Measurements from ENCODE around the gene FAM83C. TPM values are rescaled to one million over a fixed set of nuclear protein-coding genes. Genes with fewer than 3 reads are reported as not detected.

FAM83C gene
- total RNA-seq, 4 donors from 2014 or later, result not detected

DNA sequence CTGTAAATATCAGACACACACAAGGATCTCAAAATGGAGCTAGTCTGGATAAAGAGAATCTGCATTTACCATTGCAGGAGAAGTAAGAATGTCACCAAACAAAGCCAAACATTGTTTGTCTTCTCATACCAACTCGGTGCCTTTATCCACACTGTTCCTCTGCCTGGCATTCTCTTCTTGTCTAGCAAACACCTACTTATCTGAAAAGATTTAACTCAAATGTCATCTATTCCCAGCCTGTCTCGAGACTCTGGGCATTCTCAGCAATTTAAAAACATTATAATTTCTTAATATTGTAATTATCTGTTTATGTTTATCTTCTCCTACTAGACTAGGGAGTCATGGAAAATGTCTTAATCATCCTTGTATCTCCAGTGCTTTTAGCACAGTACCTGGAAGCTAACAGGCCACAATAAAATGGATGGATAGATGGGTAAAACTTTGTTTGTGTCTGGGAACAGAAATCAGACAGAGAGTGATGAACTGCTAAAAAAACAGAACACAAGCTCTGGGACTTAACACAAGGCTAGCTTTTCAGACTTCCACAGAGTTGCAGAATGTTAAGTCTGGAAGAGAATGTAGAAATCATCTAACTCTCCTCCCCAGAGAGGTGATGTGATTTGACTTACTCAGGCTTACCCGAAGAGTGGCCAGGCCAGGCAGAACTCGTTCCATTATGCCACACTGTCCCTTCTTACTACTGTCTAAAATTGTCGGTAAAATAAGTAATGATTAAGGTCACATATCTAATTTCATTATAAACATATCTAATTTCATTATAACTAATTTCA is 42.3 kb upstream of the FAM83C start:
- Histone ChIP-seq H3K27ac (replicated peaks in 1 of 4) (peak overlapping the region in 3 of 4 donors; percentile 45 to 64 (median 49)), H3K27me3 (no peaks in the 10 kb centered on the region), H3K36me3 (no peaks in the 10 kb centered on the region), H3K4me3 (no peak overlapping the region), H3K4me1 (peaks cover 11 to 50% (median 46%) of the 10 kb centered on the region in 4 donors), H3K9me3 (no peaks in the 10 kb centered on the region)
- 31% methylated on average over 5 of the region's 5 CpGs for WGBS
- intact Hi-C loops (cut with DNase I), result no loop called here
- TF ChIP-seq POLR2A (IDR thresholded peaks at IDR 0.05; ENCODE audit: low read depth), result no peak
- TF ChIP-seq, protein P1, sequence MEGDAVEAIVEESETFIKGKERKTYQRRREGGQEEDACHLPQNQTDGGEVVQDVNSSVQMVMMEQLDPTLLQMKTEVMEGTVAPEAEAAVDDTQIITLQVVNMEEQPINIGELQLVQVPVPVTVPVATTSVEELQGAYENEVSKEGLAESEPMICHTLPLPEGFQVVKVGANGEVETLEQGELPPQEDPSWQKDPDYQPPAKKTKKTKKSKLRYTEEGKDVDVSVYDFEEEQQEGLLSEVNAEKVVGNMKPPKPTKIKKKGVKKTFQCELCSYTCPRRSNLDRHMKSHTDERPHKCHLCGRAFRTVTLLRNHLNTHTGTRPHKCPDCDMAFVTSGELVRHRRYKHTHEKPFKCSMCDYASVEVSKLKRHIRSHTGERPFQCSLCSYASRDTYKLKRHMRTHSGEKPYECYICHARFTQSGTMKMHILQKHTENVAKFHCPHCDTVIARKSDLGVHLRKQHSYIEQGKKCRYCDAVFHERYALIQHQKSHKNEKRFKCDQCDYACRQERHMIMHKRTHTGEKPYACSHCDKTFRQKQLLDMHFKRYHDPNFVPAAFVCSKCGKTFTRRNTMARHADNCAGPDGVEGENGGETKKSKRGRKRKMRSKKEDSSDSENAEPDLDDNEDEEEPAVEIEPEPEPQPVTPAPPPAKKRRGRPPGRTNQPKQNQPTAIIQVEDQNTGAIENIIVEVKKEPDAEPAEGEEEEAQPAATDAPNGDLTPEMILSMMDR (IDR thresholded peaks at IDR 0.05), result no peak
- TF ChIP-seq EP300 (IDR thresholded peaks at IDR 0.05), result no peak
- TF ChIP-seq POLR2AphosphoS5 (IDR thresholded peaks at IDR 0.05), result no peak
- no peak for DNase-seq (ENCODE audit: extremely low spot score)

DNA sequence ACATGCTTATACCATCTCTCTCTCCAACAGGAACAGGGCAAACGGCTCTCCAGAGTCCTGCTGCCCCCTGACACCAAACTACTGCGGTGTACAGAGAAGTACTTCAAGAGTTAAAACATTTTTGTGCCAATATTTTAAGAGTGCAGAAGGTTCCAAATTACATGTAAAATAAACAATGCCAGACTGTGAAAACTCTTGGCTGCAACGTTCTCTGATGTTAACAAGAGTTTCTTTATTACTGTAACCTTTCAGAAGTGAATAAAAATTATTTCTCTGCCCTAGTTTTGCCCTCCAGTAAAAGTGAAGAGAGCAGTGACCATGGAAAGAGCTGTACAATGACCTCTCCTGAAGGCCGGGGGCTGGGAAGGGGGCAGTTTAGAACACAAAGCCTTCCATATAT is 41.4 kb upstream of the FAM83C start:
- 35% methylated on average over 4 of the region's 4 CpGs for WGBS
- H3K4me1 ChIP-seq, result peaks cover 11 to 42% (median 38%) of the 10 kb centered on the region in 4 donors
- TF ChIP-seq POLR2A (IDR thresholded peaks at IDR 0.05; ENCODE audit: low read depth) (no peak), POLR2AphosphoS5 (IDR thresholded peaks at IDR 0.05) (no peak), EP300 (IDR thresholded peaks at IDR 0.05) (no peak)
- TF ChIP-seq, protein P1 (IDR thresholded peaks at IDR 0.05), result no peak
- H3K27me3 ChIP-seq, result no peaks in the 10 kb centered on the region
- DNase-seq (ENCODE audit: extremely low spot score), result no peak
- H3K27ac ChIP-seq (replicated peaks in 1 of 4), result peak overlapping the region in 3 of 4 donors; percentile 45 to 64 (median 49)
- no peaks in the 10 kb centered on the region for H3K9me3 ChIP-seq
- H3K4me3 ChIP-seq, result no peak overlapping the region
- no peaks in the 10 kb centered on the region for H3K36me3 ChIP-seq
- intact Hi-C loops (cut with DNase I), result no loop called here

DNA sequence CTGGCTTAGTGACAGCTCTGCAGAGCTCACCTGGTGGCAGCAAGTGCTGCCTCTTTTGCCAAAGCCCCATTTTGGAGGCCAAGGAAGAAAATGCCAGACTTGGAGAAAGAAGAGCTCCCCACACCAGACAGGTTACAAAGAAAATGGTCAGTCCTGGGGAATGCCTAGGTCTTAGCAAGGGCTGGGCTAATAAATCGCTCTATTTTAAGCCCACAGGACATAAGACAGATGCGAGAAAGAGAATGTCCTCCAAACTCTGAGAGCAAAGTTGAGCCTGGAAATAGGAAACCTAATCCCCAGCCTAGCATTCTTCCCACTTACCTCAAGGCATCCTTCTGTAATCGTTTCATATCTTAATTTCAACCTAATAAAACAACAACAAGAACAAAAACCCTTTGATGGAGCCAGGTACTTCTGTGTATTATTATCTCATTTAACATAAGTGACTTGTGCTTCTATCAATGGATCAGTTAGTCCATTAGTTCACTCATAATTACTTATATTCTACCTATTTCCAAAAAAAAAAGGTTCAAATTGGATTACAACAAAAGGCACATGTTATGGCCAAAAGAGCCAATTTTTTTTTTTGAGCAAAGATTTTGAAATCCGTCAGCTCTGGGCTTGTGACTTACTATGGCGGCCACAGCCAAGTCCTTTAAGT is 40.4 kb upstream of the FAM83C start:
- Histone ChIP-seq H3K27ac (replicated peaks in 1 of 4) (peak overlapping the region in 2 of 4 donors; percentile 45 to 64), H3K36me3 (no peaks in the 10 kb centered on the region), H3K4me3 (no peak overlapping the region), H3K9me3 (no peaks in the 10 kb centered on the region), H3K27me3 (no peaks in the 10 kb centered on the region), H3K4me1 (peaks cover 11 to 33% (median 30%) of the 10 kb centered on the region in 4 donors)
- TF ChIP-seq POLR2AphosphoS5 (IDR thresholded peaks at IDR 0.05) (no peak), POLR2A (IDR thresholded peaks at IDR 0.05; ENCODE audit: low read depth) (no peak), EP300 (IDR thresholded peaks at IDR 0.05) (no peak)
- TF ChIP-seq, protein P1 (IDR thresholded peaks at IDR 0.05), result no peak
- DNase-seq (ENCODE audit: extremely low spot score), result no peak
- intact Hi-C loops (cut with DNase I), result no loop called here
- 72% methylated on average over 5 of the region's 5 CpGs for WGBS

GRCh38 chr20:35329435-35330139 is 37.4 kb upstream of the FAM83C start:
- WGBS, result 89% methylated on average over 4 of the region's 4 CpGs
- Histone ChIP-seq H3K27ac (replicated peaks in 1 of 4) (no peak overlapping the region), H3K36me3 (no peaks in the 10 kb centered on the region), H3K4me3 (no peak overlapping the region), H3K9me3 (no peaks in the 10 kb centered on the region), H3K4me1 (peaks cover 11 to 30% (median 26%) of the 10 kb centered on the region in 4 donors), H3K27me3 (no peaks in the 10 kb centered on the region)
- no peak for TF ChIP-seq POLR2AphosphoS5 (IDR thresholded peaks at IDR 0.05)
- no peak for TF ChIP-seq POLR2A (IDR thresholded peaks at IDR 0.05; ENCODE audit: low read depth)
- TF ChIP-seq, protein P1 (IDR thresholded peaks at IDR 0.05), result peak in 1 of 3 experiments; percentile 32
- no peak for DNase-seq (ENCODE audit: extremely low spot score)
- intact Hi-C loops (cut with DNase I), result no loop called here
